ENCODE data around the gene JMJD6. TPM values are rescaled to one million over a fixed set of nuclear protein-coding genes. Genes with fewer than 3 reads are reported as not detected.

The JMJD6 gene
- total and polyA plus RNA-seq, 2 experiments from 2014 or later = 11.4 to 12.8 TPM

GRCh38 chr17:76695059-76695831 is 31.2 kb downstream of the JMJD6 start (continued):
- TF ChIP-seq CREB1 (CRISPR knock-in tag; IDR thresholded peaks at IDR 0.05; ENCODE audit: low read depth) = no peak
- TF ChIP-seq ZNF114 (CRISPR knock-in tag; IDR thresholded peaks at IDR 0.05) = no peak
- TF ChIP-seq REST (IDR thresholded peaks at IDR 0.05; ENCODE audit: unreplicated experiment) = no peak
- no peak for TF ChIP-seq STAT1 (IDR thresholded peaks at IDR 0.05; ENCODE audit: unreplicated experiment)
- TF ChIP-seq EZH2 (IDR thresholded peaks at IDR 0.05; ENCODE audit: low read depth, unreplicated experiment) = no peak
- no peak for TF ChIP-seq ZNF331 (CRISPR knock-in tag; IDR thresholded peaks at IDR 0.05; ENCODE audit: low read depth)

- ATAC-seq = no peak
- H4K20me1 ChIP-seq (replicated peaks; ENCODE audit: insufficient read depth) = no peaks in the 10 kb centered on the region
- DNase-seq (ENCODE audit: low spot score) = no peak
- no peak for TF ChIP-seq EZH2phosphoT487 (IDR thresholded peaks at IDR 0.05; ENCODE audit: unreplicated experiment)
- TF ChIP-seq POLR2AphosphoS5 (IDR thresholded peaks at IDR 0.05; ENCODE audit: low read depth) = no peak
- no peak for TF ChIP-seq STAT1 (IDR thresholded peaks at IDR 0.05; ENCODE audit: unreplicated experiment)
- no peak for TF ChIP-seq JUNB (IDR thresholded peaks at IDR 0.05; ENCODE audit: unreplicated experiment)
- no peak for TF ChIP-seq CTCF (conservative IDR thresholded peaks at IDR 0.05; ENCODE audit: low read depth in 2 of 2)
- TF ChIP-seq NANOG (IDR thresholded peaks at IDR 0.05; ENCODE audit: borderline replicate concordance) = no peak
- no peak for TF ChIP-seq ZNF331 (CRISPR knock-in tag; IDR thresholded peaks at IDR 0.05; ENCODE audit: low read depth)
- no peak for TF ChIP-seq ZNF462 (CRISPR knock-in tag; IDR thresholded peaks at IDR 0.05)
Observed at GRCh38 chr17:76691379-76692191, 34.8 kb downstream of the JMJD6 start.

More at GRCh38 chr17:76691379-76692191, 34.8 kb downstream of the JMJD6 start:
- H3K27ac Mint-ChIP-seq = no peak overlapping the region
- H3K27me3 ChIP-seq (ENCODE audit: insufficient read depth) = no peaks in the 10 kb centered on the region
- no peaks in the 10 kb centered on the region for H3K79me2 ChIP-seq (replicated peaks; ENCODE audit: insufficient read depth)
- H3K27ac ChIP-seq (ENCODE audit: low read depth) = no peak overlapping the region
- H3K4me2 ChIP-seq = no peak overlapping the region
- H2AFZ ChIP-seq = no peak overlapping the region
- H3K4me1 Mint-ChIP-seq = peaks cover 21% of the 10 kb centered on the region
- H3K4me1 ChIP-seq (ENCODE audit: insufficient read depth) = peaks cover 4% of the 10 kb centered on the region; the same call in 1 of the 2 replicates
- no peak overlapping the region for H3K4me3 ChIP-seq
- H3K27me3 Mint-ChIP-seq (ENCODE audit: insufficient read depth, low read depth, poor library complexity) = peaks cover 4% of the 10 kb centered on the region
- no peaks in the 10 kb centered on the region for H3F3A ChIP-seq (replicated peaks; ENCODE audit: low read depth)
- no peak overlapping the region for H3K4me3 Mint-ChIP-seq
- H3K36me3 ChIP-seq (ENCODE audit: insufficient read depth) = no peaks in the 10 kb centered on the region
- H3K9me2 ChIP-seq (ENCODE audit: insufficient read depth) = no peaks in the 10 kb centered on the region
- H3K36me3 Mint-ChIP-seq (ENCODE audit: low read depth) = no peaks in the 10 kb centered on the region
- H3K9me3 Mint-ChIP-seq = no peaks in the 10 kb centered on the region

Measured in GM23338 (cell line).